Activated T-cell treated with anti-CD3 and anti-CD28 coated beads, Interleukin-2, amount 50 U/mL, for 24 hours (primary cell): ENCODE measurements around the gene CASZ1.

Experiments
- DNase-seq: peaks from one replicate; pipeline ENCODE4 v3.0.0-alpha.2; 2020
- H3K27ac Mint-ChIP-seq: 2 replicates; pipeline ENCODE4 v1.8.0; 2020; ENCODE audit warnings: mild to moderate bottlenecking, mixed read lengths
- H3K27me3 Mint-ChIP-seq: 2 replicates; pipeline ENCODE4 v1.8.0; 2020; ENCODE audit warnings: mixed read lengths
- H3K36me3 Mint-ChIP-seq: 2 replicates; pipeline ENCODE4 v1.8.0; 2020; ENCODE audit warnings: low read depth, mixed read lengths
- H3K4me1 Mint-ChIP-seq: 2 replicates; pipeline ENCODE4 v1.8.0; 2020; ENCODE audit warnings: low read depth, mixed read lengths
- H3K4me3 Mint-ChIP-seq: 2 replicates; pipeline ENCODE4 v1.8.0; 2020; ENCODE audit warnings: mild to moderate bottlenecking, moderate library complexity, mixed read lengths
- H3K9me3 Mint-ChIP-seq: 2 replicates; pipeline ENCODE4 v1.8.0; 2020; ENCODE audit warnings: mixed read lengths

Gene CASZ1

GRCh38 chr1:10791105-10791951 lies 5.1 kb downstream of the CASZ1 start:
- H3K36me3 Mint-ChIP-seq: no peaks in the 10 kb centered on the region
- H3K4me1 Mint-ChIP-seq: peaks cover 14% of the 10 kb centered on the region
- H3K9me3 Mint-ChIP-seq: no peaks in the 10 kb centered on the region
- no peak overlapping the region for H3K27ac Mint-ChIP-seq
- no peak overlapping the region for H3K4me3 Mint-ChIP-seq
- no peak for DNase-seq
- H3K27me3 Mint-ChIP-seq: peaks cover 57% of the 10 kb centered on the region

- no peak overlapping the region for H3K4me3 Mint-ChIP-seq
- no peaks in the 10 kb centered on the region for H3K9me3 Mint-ChIP-seq
- H3K27ac Mint-ChIP-seq: no peak overlapping the region
- H3K4me1 Mint-ChIP-seq: peaks cover 11% of the 10 kb centered on the region
- no peaks in the 10 kb centered on the region for H3K36me3 Mint-ChIP-seq
- DNase-seq: no peak
- peaks cover 63% of the 10 kb centered on the region for H3K27me3 Mint-ChIP-seq
These were observed 6.4 kb downstream of the CASZ1 start for GRCh38 chr1:10789803-10790702.

GRCh38 chr1:10789047-10789791 lies 7.2 kb downstream of the CASZ1 start:
- H3K4me1 Mint-ChIP-seq: peaks cover 7% of the 10 kb centered on the region
- H3K36me3 Mint-ChIP-seq: no peaks in the 10 kb centered on the region
- no peak overlapping the region for H3K4me3 Mint-ChIP-seq
- no peak overlapping the region for H3K27ac Mint-ChIP-seq
- no peaks in the 10 kb centered on the region for H3K9me3 Mint-ChIP-seq
- H3K27me3 Mint-ChIP-seq: peaks cover 58% of the 10 kb centered on the region
- no peak for DNase-seq

GRCh38 chr1:10788592-10789006 lies 7.8 kb downstream of the CASZ1 start:
- peaks cover 58% of the 10 kb centered on the region for H3K27me3 Mint-ChIP-seq
- no peak overlapping the region for H3K27ac Mint-ChIP-seq
- no peaks in the 10 kb centered on the region for H3K36me3 Mint-ChIP-seq
- H3K4me1 Mint-ChIP-seq: peaks cover 4% of the 10 kb centered on the region
- no peak overlapping the region for H3K4me3 Mint-ChIP-seq
- DNase-seq: no peak
- no peaks in the 10 kb centered on the region for H3K9me3 Mint-ChIP-seq

GRCh38 chr1:10787286-10787685 lies 9.2 kb downstream of the CASZ1 start:
- Mint-ChIP-seq H3K4me3 (no peak overlapping the region), H3K4me1 (no peaks in the 10 kb centered on the region), H3K9me3 (no peaks in the 10 kb centered on the region), H3K27ac (no peak overlapping the region), H3K27me3 (peaks cover 45% of the 10 kb centered on the region), H3K36me3 (no peaks in the 10 kb centered on the region)
- no peak for DNase-seq

- H3K9me3 Mint-ChIP-seq: no peaks in the 10 kb centered on the region
- no peak overlapping the region for H3K4me3 Mint-ChIP-seq
- H3K27ac Mint-ChIP-seq: no peak overlapping the region
- DNase-seq: no peak
- peaks cover 43% of the 10 kb centered on the region for H3K27me3 Mint-ChIP-seq
- H3K4me1 Mint-ChIP-seq: no peaks in the 10 kb centered on the region
- H3K36me3 Mint-ChIP-seq: no peaks in the 10 kb centered on the region
These were observed 10.5 kb downstream of the CASZ1 start for GRCh38 chr1:10785728-10786638.

DNA sequence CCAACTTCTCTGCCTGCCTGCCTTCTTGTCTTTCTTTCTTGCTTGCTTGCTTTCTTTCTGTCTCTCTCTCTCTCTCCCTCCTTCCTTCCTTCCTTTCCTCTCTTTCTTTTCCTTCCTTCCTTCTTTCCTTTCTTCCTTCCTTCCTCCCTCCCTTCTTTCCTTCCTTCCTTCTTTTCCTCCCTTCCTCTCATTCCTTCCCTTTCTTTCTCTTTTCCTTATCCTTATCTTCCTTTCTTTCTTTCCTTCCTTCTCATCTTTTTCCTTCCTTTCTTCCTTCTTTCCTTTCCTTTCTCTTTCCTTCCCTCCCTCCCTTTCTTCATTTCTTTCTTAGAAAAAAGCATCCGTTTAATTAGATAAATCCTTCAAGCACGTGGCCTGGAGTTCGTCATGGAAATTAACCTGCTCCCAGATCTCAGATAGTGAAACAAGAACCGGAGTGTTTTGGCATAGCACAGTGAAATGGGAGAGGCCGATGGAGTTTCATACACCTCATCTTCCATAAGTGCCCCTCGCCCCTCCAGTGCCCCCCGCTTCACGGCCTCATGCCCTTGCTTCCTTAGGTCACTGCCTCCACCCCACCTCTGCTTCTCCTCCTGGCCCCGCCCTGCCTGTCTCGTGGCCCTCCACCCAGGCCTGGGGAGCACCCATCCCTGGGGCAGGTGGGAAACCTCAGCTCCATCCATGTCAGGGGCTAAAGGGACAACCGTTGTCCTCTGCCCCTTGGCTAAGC lies 11.3 kb downstream of the CASZ1 start:
- H3K4me1 Mint-ChIP-seq: no peaks in the 10 kb centered on the region
- H3K27ac Mint-ChIP-seq: no peak overlapping the region
- H3K36me3 Mint-ChIP-seq: no peaks in the 10 kb centered on the region
- H3K9me3 Mint-ChIP-seq: no peaks in the 10 kb centered on the region
- peaks cover 43% of the 10 kb centered on the region for H3K27me3 Mint-ChIP-seq
- no peak for DNase-seq
- H3K4me3 Mint-ChIP-seq: no peak overlapping the region

DNA sequence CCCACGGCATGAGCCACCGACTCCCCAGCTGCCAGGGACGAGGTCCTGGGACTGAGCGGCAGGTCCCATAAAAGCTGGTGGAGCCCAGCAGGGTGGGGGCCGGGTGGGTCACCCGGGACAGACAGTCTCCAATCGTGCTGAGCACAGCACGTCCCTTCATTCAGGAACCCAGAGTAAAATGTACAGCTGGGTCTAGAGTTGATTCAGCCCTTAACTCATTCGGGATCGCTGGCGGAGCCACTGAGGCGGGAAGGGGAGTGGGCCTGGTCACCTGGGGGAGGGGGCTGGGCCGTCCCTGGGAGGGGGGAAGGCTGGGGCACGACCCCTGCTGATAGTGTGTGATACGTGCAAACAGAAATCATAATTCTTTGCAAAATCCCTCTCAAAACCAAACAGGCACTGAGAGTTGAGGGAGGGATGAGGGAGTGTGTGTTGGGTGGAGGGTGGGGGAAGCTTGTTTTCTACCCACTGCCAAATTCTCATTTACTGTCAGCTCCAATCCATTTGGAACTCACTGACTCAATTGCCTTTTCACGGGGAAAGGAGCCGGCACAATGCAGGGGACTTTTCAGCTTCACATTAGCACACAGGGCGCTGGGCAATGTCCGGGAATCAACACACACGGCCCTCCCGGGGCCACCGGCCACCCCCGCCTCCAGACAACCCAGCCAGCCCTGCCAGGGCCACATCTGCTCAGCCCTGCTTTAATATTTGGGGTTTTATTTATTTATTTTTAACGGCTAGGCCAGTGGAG lies 13.8 kb downstream of the CASZ1 start:
- Mint-ChIP-seq H3K9me3 (no peaks in the 10 kb centered on the region), H3K36me3 (no peaks in the 10 kb centered on the region), H3K4me1 (no peaks in the 10 kb centered on the region), H3K27ac (no peak overlapping the region), H3K4me3 (no peak overlapping the region), H3K27me3 (peaks cover 31% of the 10 kb centered on the region)
- DNase-seq: no peak

GRCh38 chr1:10781137-10781536 lies 15.3 kb downstream of the CASZ1 start:
- Mint-ChIP-seq H3K9me3 (no peaks in the 10 kb centered on the region), H3K36me3 (no peaks in the 10 kb centered on the region), H3K27ac (no peak overlapping the region), H3K4me1 (no peaks in the 10 kb centered on the region), H3K4me3 (no peak overlapping the region), H3K27me3 (peaks cover 16% of the 10 kb centered on the region)
- no peak for DNase-seq

GRCh38 chr1:10779841-10780240 lies 16.6 kb downstream of the CASZ1 start:
- Mint-ChIP-seq H3K27me3 (peaks cover 7% of the 10 kb centered on the region), H3K36me3 (no peaks in the 10 kb centered on the region), H3K27ac (no peak overlapping the region), H3K4me1 (no peaks in the 10 kb centered on the region), H3K9me3 (no peaks in the 10 kb centered on the region), H3K4me3 (no peak overlapping the region)
- DNase-seq: no peak

DNA sequence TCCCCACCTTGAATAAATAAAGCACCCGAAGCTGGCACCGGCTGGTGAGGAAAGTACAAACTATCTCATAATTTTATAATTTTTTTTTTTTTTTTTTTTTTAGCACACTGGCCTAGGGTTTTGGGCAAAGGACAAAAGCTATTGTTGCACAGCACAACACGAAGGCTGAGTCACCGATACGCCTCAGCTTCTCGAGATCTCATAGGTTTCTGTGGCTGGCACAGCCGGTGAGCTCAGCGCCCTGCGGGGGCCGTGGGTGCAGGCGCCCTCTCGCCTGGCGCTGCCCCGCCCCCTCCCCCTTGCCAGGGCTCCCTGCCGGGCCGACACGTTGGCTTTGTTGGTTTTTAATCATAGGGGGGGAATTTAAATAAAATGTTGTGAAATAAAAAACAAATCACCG lies 17.2 kb downstream of the CASZ1 start:
- no peaks in the 10 kb centered on the region for H3K36me3 Mint-ChIP-seq

DNA sequence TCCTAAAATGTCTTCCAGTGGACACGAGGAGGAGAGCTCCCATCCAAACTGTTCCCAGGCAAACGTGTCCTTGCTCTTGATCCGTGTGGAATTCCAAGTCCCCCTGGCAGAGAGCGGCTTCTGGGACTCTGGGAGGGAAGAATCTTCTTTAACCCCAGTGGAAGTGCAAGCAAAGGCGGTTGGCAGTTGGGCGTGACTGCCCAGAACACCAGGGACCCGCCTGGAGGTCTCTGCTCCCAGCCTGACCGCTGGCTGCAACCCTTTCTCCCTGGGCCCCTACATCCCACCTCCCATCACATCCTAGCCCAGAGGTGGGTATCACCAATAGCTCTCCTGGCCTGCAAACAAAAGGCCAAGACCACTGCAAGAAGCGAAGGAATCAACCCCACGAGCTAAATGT lies 17.8 kb downstream of the CASZ1 start:
- Mint-ChIP-seq H3K9me3 (no peaks in the 10 kb centered on the region), H3K36me3 (no peaks in the 10 kb centered on the region), H3K27ac (no peak overlapping the region), H3K27me3 (no peaks in the 10 kb centered on the region), H3K4me3 (no peak overlapping the region), H3K4me1 (no peaks in the 10 kb centered on the region)
- DNase-seq: no peak

More for the DNA sequence above, 17.2 kb downstream of the CASZ1 start:
- no peak for DNase-seq
- Mint-ChIP-seq H3K9me3 (no peaks in the 10 kb centered on the region), H3K4me3 (no peak overlapping the region), H3K4me1 (no peaks in the 10 kb centered on the region), H3K27ac (no peak overlapping the region), H3K27me3 (peaks cover 4% of the 10 kb centered on the region)
